RWPE2 (cell line): ENCODE results near the gene VEZT.
"Not testable (repeated sequence)": the region's sequence is repeated elsewhere in the genome, so short reads cannot be mapped to it uniquely, and the experiment has no call there.

ENCODE experiments used
- ATAC-seq: fragments of 200-7000 bp; cut with Tn5 transposase; 3 replicates; pipeline ENCODE4 v1.9.1; 2021; ENCODE audit warnings: low read depth
- DNase-seq: peaks from one replicate; pipeline ENCODE4 v3.0.0-alpha.2; 2020; ENCODE audit warnings: low spot score
- H3K27ac ChIP-seq: fragments of 450-650 bp; 2 replicates; pipeline ENCODE4 v1.5.1; 2017; ENCODE audit warnings: mild to moderate bottlenecking; ENCODE audit not compliant: poor library complexity, severe bottlenecking
- H3K27me3 ChIP-seq: fragments of 250-450 bp; sonication (Bioruptor Pico); 2 replicates; pipeline ENCODE4 v1.5.1; 2021; ENCODE audit warnings: mild to moderate bottlenecking, moderate library complexity; ENCODE audit not compliant: insufficient read depth, poor library complexity, severe bottlenecking
- H3K36me3 ChIP-seq: fragments of 250-450 bp; sonication (Bioruptor Pico); 2 replicates; pipeline ENCODE4 v1.5.1; 2020; ENCODE audit warnings: low read depth, mild to moderate bottlenecking, moderate library complexity
- H3K4me1 ChIP-seq: fragments of 250-450 bp; sonication (Bioruptor Pico); 2 replicates; pipeline ENCODE4 v1.5.1; 2021; ENCODE audit warnings: mild to moderate bottlenecking, moderate library complexity; ENCODE audit not compliant: insufficient read depth, poor library complexity, severe bottlenecking
- H3K4me3 ChIP-seq: fragments of 250-450 bp; sonication (Bioruptor Pico); 2 replicates; pipeline ENCODE4 v1.5.1; 2021; ENCODE audit warnings: mild to moderate bottlenecking, moderate library complexity; ENCODE audit not compliant: severe bottlenecking
- H3K9me3 ChIP-seq: fragments of 250-450 bp; sonication (Bioruptor Pico); 2 replicates; pipeline ENCODE4 v1.5.1; 2021; ENCODE audit warnings: mild to moderate bottlenecking, moderate library complexity; ENCODE audit not compliant: severe bottlenecking
- CTCF ChIP-seq: fragments of 450-650 bp; IDR thresholded peaks from one replicate; pipeline ENCODE4 v1.5.1; 2017; ENCODE audit warnings: mild to moderate bottlenecking, moderate library complexity; ENCODE audit not compliant: poor library complexity, severe bottlenecking

Gene VEZT

GRCh38 chr12:95231190-95231589, 13.6 kb downstream of the VEZT start:
- no peaks in the 10 kb centered on the region for H3K27me3 ChIP-seq
- DNase-seq: no peak
- peak; percentile 68 for ATAC-seq
- peak overlapping the region; percentile 19 for H3K27ac ChIP-seq
- H3K4me3 ChIP-seq: no peak overlapping the region
- peaks cover 16% of the 10 kb centered on the region for H3K4me1 ChIP-seq
- no peaks in the 10 kb centered on the region for H3K9me3 ChIP-seq
- no peak for TF ChIP-seq CTCF
- peaks cover 57% of the 10 kb centered on the region for H3K36me3 ChIP-seq

GRCh38 chr12:95234187-95234586, 16.6 kb downstream of the VEZT start:
- not testable (repeated sequence) for H3K27ac ChIP-seq, H3K27me3 ChIP-seq, H3K9me3 ChIP-seq, ATAC-seq, H3K4me3 ChIP-seq, DNase-seq
- H3K36me3 ChIP-seq: peaks cover 35% of the 10 kb centered on the region
- peaks cover 15% of the 10 kb centered on the region for H3K4me1 ChIP-seq

- not testable (repeated sequence) for ATAC-seq, H3K27ac ChIP-seq, H3K27me3 ChIP-seq, DNase-seq, H3K4me3 ChIP-seq, H3K9me3 ChIP-seq
- peaks cover 30% of the 10 kb centered on the region for H3K36me3 ChIP-seq
- peaks cover 12% of the 10 kb centered on the region for H3K4me1 ChIP-seq
Observed at GRCh38 chr12:95235621-95236020, 18.0 kb downstream of the VEZT start.

- Histone ChIP-seq H3K9me3 (no peaks in the 10 kb centered on the region), H3K27me3 (no peaks in the 10 kb centered on the region), H3K4me1 (peaks cover 4% of the 10 kb centered on the region), H3K27ac (no peak overlapping the region), H3K4me3 (no peak overlapping the region), H3K36me3 (peaks cover 28% of the 10 kb centered on the region)
- DNase-seq: no peak
- ATAC-seq: no peak
- no peak for TF ChIP-seq CTCF
Observed at GRCh38 chr12:95237315-95237714, 19.7 kb downstream of the VEZT start.

GRCh38 chr12:95238150-95238549, 20.5 kb downstream of the VEZT start:
- Histone ChIP-seq H3K27ac (no peak overlapping the region), H3K4me3 (no peak overlapping the region), H3K36me3 (peaks cover 30% of the 10 kb centered on the region), H3K27me3 (no peaks in the 10 kb centered on the region), H3K4me1 (peaks cover 4% of the 10 kb centered on the region), H3K9me3 (no peaks in the 10 kb centered on the region)
- no peak for TF ChIP-seq CTCF
- ATAC-seq: no peak
- no peak for DNase-seq

- no peaks in the 10 kb centered on the region for H3K9me3 ChIP-seq
- ATAC-seq: no peak
- no peak for TF ChIP-seq CTCF
- peaks cover 4% of the 10 kb centered on the region for H3K4me1 ChIP-seq
- no peak overlapping the region for H3K27ac ChIP-seq
- no peaks in the 10 kb centered on the region for H3K27me3 ChIP-seq
- DNase-seq: no peak
- H3K4me3 ChIP-seq: no peak overlapping the region
- peaks cover 29% of the 10 kb centered on the region for H3K36me3 ChIP-seq
Observed at GRCh38 chr12:95239216-95239615, 21.6 kb downstream of the VEZT start.

GRCh38 chr12:95239835-95240234, 22.2 kb downstream of the VEZT start:
- H3K27me3 ChIP-seq, ATAC-seq, H3K27ac ChIP-seq, H3K9me3 ChIP-seq, H3K4me3 ChIP-seq, DNase-seq, H3K4me1 ChIP-seq: not testable (repeated sequence)
- peaks cover 24% of the 10 kb centered on the region for H3K36me3 ChIP-seq
